C4-2B (cell line): ENCODE measurements around the gene TBX10.

ENCODE experiments used
- CTCF ChIP-seq: fragments of 450-650 bp; conservative IDR thresholded peaks from 2 replicates; pipeline ENCODE4 v1.5.1; 2017; ENCODE audit warnings: mild to moderate bottlenecking
- ZFX ChIP-seq: fragments of 450-650 bp; IDR thresholded peaks from 2 replicates; pipeline ENCODE4 v1.6.1; 2017

GRCh38 chr11:67652965-67653845, 13.6 kb upstream of the TBX10 start:
- TF ChIP-seq CTCF = no peak
- no peak for TF ChIP-seq ZFX
